Chondrocyte (in vitro differentiated cells): ENCODE measurements around the gene GNB1L. TPM values are rescaled to one million over a fixed set of nuclear protein-coding genes. Genes with fewer than 3 reads are reported as not detected.

Experiments used
- DNase-seq: peaks from one replicate; pipeline ENCODE4 v3.0.0; 2021; ENCODE audit warnings: mixed read lengths, low spot score
- H3K27ac Mint-ChIP-seq: one replicate; pipeline ENCODE4 v1.8.0; 2021; ENCODE audit warnings: mild to moderate bottlenecking, moderate library complexity, mixed read lengths; ENCODE audit not compliant: unreplicated experiment
- H3K27me3 Mint-ChIP-seq: 2 replicates; pipeline ENCODE4 v1.8.0; 2021; ENCODE audit warnings: low read depth, mixed read lengths
- H3K36me3 Mint-ChIP-seq: 2 replicates; pipeline ENCODE4 v1.8.0; 2021; ENCODE audit warnings: low read depth, mixed read lengths
- H3K4me1 Mint-ChIP-seq: 2 replicates; pipeline ENCODE4 v1.8.0; 2021; ENCODE audit warnings: low read depth, mild to moderate bottlenecking, mixed read lengths
- H3K4me3 Mint-ChIP-seq: one replicate; pipeline ENCODE4 v1.8.0; 2021; ENCODE audit warnings: mild to moderate bottlenecking, moderate library complexity, mixed read lengths; ENCODE audit not compliant: unreplicated experiment
- H3K9me3 Mint-ChIP-seq: 2 replicates; pipeline ENCODE4 v1.8.0; 2021; ENCODE audit warnings: low read depth, mixed read lengths
- total RNA-seq: library from RNA; stranded (reverse); gene quantifications from 3 replicates; pipeline ENCODE4 v1.2.1, GENCODE V29; 2021
- TF ChIP-seq, protein P1 (sequence below): fragments of 200-600 bp; sonication (generic); IDR thresholded peaks from 2 replicates; pipeline ENCODE4 v1.5.0; 2021; ENCODE audit warnings: antibody characterized with exemption, mild to moderate bottlenecking, moderate library complexity

GNB1L gene
- total RNA-seq, 1 donor from 2014 or later: 5.3 TPM

DNA sequence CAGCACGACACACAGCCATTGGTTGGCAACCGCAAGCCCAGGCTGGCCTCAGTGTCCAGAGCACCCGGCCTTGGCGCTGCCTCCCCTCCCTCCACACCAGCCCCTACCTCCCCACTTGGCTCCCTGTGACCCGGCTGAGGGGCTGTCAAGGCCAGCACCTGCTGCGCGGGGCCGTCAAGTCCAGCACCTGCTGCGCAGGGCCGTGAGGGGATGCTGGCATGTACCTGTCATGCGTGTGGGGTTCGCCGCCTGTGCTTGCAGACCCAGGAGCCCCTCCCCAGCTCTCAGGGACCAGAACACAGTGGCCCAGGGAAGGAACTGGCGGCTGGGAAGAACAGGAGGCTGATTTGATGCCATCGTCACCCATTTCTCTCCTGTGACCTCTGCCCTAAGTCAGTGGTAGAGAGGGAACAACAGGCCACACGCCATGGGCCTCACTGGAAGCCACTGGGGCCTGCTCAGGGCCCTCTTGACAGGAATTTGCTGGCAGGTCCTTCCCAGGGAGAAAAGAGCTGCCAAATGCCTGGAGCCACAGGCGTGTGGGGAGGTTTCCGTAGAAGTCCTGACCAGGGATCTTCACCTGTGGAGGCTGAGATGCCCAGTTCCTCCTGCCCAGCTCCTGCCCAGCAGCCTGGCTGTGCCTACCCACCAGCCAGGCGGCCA is 56.5 kb downstream of the GNB1L start:
- peak; percentile 87 for DNase-seq
- Mint-ChIP-seq H3K27ac (no peak overlapping the region), H3K9me3 (peaks cover 7% of the 10 kb centered on the region), H3K4me3 (no peak overlapping the region), H3K27me3 (no peaks in the 10 kb centered on the region), H3K36me3 (peaks cover 3% of the 10 kb centered on the region), H3K4me1 (peaks cover 9% of the 10 kb centered on the region)
- TF ChIP-seq, protein P1, sequence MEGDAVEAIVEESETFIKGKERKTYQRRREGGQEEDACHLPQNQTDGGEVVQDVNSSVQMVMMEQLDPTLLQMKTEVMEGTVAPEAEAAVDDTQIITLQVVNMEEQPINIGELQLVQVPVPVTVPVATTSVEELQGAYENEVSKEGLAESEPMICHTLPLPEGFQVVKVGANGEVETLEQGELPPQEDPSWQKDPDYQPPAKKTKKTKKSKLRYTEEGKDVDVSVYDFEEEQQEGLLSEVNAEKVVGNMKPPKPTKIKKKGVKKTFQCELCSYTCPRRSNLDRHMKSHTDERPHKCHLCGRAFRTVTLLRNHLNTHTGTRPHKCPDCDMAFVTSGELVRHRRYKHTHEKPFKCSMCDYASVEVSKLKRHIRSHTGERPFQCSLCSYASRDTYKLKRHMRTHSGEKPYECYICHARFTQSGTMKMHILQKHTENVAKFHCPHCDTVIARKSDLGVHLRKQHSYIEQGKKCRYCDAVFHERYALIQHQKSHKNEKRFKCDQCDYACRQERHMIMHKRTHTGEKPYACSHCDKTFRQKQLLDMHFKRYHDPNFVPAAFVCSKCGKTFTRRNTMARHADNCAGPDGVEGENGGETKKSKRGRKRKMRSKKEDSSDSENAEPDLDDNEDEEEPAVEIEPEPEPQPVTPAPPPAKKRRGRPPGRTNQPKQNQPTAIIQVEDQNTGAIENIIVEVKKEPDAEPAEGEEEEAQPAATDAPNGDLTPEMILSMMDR: no peak

DNA sequence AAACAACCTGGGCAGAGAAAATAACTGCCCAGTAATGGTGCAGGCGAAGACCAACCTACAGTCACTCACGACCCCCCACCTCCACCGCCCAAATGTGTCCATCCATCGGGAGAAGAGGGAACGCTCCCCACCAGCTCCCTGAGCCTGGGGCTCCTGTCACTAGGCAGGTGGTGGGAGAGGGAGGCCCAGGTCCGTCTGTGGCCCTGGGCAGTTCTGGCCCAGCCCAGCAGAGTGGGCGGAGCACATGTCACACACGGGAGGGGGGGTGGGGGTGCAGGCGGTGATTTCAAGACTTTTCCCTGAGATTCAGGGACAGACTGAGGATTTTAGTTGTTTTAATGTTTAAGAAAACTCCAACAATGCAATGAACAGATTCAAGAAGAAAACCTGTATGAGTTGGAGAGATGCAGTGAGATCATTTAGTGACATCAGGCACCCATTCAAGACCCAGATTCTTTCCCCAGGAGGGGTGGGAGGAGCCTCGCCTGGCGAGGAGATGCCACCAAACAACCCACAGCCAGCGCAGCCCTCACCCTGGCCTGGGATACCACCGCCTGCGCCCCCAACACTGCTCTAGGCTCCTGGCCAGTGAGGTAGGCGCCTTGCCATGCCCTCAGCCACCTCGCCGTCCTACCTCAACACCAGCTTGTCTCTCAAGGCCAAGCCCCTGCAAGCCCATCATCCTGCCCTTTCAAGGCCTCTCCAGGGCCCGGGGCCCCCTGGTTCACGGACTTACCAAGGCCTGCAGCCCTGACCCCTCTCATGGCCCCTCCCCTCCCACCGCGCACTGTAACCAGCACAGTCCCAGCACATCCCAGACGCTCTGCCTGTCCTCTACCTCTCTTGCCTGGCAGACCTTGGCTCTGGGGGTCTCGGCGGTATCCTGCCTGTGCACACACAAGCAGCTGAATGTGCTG is 57.3 kb downstream of the GNB1L start:
- H3K4me1 Mint-ChIP-seq: peaks cover 9% of the 10 kb centered on the region
- no peak overlapping the region for H3K27ac Mint-ChIP-seq
- H3K4me3 Mint-ChIP-seq: no peak overlapping the region
- H3K36me3 Mint-ChIP-seq: peaks cover 2% of the 10 kb centered on the region
- peaks cover 12% of the 10 kb centered on the region for H3K9me3 Mint-ChIP-seq
- peak; percentile 90 for DNase-seq
- TF ChIP-seq, protein P1: no peak
- H3K27me3 Mint-ChIP-seq: no peaks in the 10 kb centered on the region

DNA sequence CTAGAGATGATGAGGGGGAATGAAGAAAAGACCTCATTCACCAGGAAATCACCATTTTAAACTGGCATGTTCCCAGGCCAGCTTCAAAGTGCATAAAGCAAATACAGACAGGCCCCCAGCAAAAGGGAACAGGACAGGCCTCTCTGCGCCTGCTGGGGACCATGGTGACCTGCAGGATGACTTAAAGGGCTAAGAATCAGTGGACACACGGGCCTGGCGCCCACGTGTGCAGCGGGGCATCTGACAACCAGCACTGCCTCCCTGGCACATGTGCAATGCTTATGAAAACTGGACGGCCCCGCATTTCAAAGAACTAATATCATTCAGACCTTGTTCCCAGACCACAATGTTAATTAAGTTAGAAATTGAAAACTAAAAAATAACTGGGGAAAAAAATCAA is 58.5 kb downstream of the GNB1L start:
- TF ChIP-seq, protein P1: no peak
- peaks cover 12% of the 10 kb centered on the region for H3K36me3 Mint-ChIP-seq
- H3K27ac Mint-ChIP-seq: no peak overlapping the region
- peak; percentile 54 for DNase-seq
- peaks cover 23% of the 10 kb centered on the region for H3K9me3 Mint-ChIP-seq
- no peaks in the 10 kb centered on the region for H3K27me3 Mint-ChIP-seq
- H3K4me3 Mint-ChIP-seq: no peak overlapping the region
- peaks cover 9% of the 10 kb centered on the region for H3K4me1 Mint-ChIP-seq

DNA sequence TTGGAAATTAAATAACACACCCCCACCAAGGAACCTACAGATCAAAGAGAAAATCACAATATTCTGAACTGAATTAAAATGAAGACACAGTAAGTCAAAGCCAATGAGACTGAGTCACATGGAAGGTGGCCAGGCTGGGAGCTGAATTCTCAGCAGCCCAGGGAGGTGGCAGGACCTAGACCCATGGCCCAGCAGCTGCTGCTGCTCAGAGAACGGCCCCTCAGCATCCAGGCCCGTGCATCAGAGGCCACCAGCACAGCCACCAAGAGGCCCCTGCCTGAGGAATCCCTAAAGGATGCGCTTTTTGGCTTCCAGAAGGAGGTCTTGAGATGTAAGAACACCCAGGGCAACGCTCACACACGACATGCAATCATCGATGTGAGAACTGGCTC is 59.1 kb downstream of the GNB1L start:
- Mint-ChIP-seq H3K4me1 (peaks cover 9% of the 10 kb centered on the region), H3K4me3 (no peak overlapping the region), H3K9me3 (peaks cover 23% of the 10 kb centered on the region), H3K27ac (no peak overlapping the region), H3K36me3 (peaks cover 12% of the 10 kb centered on the region), H3K27me3 (no peaks in the 10 kb centered on the region)
- peak; percentile 49 for DNase-seq
- TF ChIP-seq, protein P1: no peak

DNA sequence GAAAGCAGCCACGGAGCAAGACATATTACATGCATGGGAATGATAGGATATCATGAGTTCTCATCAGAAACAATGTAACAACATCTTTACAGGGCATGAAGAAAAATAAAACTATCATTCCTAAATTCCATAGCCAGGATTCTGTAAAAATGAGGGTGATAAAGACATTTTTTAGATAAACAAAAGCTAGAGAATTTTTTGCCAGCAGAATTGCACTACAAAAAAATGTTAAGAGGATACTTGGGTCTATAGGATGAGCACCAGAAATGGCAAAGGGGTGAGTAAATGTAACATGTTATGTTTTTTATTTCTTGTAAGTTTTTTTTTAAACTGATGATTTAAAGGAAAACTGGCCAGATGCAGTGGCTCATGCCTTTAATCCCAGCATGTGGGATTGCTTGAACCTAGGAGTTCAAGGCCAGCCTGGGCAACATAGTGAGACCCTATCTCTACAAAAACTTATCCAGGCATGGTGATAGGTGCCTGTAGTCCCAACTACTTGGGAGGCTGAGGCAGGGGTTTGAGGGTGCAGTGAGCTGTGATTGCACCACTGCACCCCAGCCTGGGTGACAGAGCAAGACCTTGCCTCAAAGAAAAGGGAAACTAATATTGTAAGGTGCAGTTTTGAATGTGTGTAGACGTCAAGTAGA is 60.9 kb downstream of the GNB1L start:
- Mint-ChIP-seq H3K4me3 (no peak overlapping the region), H3K9me3 (peaks cover 32% of the 10 kb centered on the region), H3K4me1 (no peaks in the 10 kb centered on the region), H3K27me3 (no peaks in the 10 kb centered on the region), H3K36me3 (peaks cover 14% of the 10 kb centered on the region), H3K27ac (no peak overlapping the region)
- TF ChIP-seq, protein P1: no peak
- no peak for DNase-seq
